SKM-1 treated with dmso at 0.1 percent for 144 hours (cell line): ENCODE results near the gene PEX11A.

Experiments
- DNase-seq: peaks from one replicate; lab custom pipeline; 2025; ENCODE audit not compliant: unreplicated experiment; lab: John Stamatoyannopoulos, UW

PEX11A gene

DNA sequence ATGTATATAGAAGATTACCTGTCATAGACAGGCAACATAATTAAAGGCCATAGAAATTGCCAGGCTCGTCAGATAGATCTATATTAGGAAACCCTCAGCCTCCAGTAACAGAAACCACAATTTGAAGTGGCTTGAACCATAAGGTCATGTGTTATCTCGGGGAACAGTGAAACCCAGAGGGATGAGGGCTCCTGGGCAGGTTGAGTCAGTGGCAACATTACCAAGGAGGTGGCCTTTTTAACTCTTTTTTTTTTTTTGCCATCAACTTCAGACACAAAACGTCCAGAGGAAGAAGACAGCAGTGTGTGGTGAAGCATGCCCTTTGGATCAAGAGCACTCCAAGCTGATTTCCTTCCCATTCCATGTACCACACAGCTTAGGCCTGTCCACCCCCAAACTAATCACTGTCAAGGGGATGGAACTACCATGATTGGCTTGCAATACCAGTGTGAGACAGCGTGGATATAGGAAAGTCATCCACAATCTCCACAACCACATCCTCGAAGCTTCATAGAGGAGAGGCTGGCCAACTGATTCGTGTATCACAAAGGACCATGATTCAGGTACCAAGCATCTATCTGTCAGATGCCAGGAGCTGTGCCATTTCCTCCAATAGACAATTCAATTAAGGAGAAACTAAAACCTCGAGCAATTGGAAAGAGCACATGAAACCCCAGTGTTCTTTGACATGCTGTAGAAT is 34.3 kb downstream of the PEX11A start:
- DNase-seq = no peak

DNA sequence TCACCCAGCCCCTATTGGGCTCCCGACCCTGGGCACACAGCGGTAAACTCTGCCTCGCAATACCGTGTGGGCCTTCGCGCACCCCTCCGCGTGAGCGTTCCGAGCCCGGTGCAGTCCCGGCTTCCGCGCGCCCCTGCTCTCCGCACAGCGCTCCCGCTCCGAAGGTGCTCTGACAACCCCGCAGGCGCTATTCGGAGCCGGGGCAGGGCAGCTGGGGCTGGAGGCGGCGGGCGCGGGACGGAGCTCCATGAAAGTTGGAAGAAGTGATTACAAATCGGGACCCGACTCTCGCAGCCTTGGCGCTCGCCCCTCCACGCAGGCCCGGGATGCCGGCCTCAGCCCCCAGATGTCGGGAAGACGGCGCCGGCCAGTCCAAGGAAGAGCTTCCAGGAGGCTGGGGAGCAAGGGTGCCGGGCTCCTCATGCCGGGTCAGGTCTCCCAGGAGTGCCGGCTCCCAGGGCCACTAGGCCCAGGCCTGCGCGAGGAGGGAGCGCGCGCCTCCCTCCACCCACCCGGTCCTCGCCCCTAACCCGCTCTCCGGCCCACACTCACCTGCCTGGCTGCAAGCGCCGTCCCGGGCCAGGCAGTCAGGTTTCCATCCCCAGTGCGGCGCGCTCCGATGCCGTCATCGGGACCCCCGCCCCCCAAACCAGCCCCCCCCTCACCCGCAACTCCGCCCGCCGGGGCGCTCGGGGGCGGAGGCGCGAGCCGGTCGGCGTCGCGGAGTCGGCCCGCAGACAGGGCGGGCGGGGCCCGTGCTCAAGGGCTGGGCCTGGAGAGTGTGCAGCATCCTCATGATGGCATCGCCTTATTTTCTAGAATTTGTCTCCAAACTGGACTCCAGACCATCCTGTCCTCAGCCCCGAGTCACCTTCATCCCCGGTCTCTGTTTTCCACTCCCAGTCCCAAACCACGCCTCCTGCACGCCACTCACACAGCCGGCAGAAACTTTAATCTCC is 35.4 kb downstream of the PEX11A start, which contains the start of gene KIF7:
Gene KIF7 (minus strand): TSS at position 621 of the 959 bp plus-strand sequence. CDS start 2,537 bp downstream, outside the sequence.
- no peak for DNase-seq

- DNase-seq = no peak
Measured at GRCh38 chr15:89654301-89654761, 36.2 kb downstream of the PEX11A start.

DNA sequence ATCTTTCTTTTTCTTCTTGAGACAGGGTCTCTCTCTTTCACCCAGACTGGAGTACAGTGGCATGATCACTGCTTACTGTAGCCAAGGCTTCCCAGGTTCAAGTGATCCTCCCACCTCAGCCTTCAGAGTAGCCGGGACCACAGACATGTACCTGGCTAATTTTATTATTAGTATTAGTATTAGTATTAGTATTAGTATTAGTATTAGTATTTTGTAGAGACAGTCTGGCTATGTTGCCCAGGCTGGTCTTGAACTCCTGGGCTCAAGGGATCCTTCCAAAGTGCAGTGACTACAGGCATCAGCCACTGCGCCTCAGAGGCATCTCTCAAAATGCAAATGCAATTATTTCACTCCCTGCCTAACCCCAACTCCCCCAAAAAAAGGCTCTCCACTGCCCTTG is 37.0 kb downstream of the PEX11A start:
- no peak for DNase-seq

GRCh38 chr15:89652666-89653065 is 37.9 kb downstream of the PEX11A start:
- no peak for DNase-seq

DNA sequence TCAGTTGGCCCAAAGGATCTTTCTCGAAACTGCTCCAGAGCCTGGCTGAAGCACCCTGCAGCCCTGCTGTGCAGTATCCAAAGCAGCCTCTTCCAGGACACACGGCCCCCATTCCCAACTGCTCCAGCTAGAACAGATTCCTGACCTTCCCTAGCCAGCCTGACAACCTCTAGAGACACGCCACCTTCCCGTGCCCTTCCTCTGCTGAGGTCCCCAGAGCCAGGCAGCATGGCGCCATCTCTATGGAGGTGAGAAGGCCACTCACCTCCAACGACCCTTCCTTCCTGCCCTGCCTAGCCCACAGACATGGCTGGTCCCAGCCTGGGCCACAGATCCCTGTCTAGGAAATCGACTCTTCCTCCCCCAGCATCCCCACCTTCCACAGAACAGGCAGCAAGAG is 38.4 kb downstream of the PEX11A start:
- DNase-seq = no peak

GRCh38 chr15:89649716-89650115 is 40.8 kb downstream of the PEX11A start:
- DNase-seq = no peak

- DNase-seq = no peak
Measured at GRCh38 chr15:89649013-89649625, 41.4 kb downstream of the PEX11A start.

GRCh38 chr15:89648106-89649012 is 42.2 kb downstream of the PEX11A start:
- DNase-seq = no peak

DNA sequence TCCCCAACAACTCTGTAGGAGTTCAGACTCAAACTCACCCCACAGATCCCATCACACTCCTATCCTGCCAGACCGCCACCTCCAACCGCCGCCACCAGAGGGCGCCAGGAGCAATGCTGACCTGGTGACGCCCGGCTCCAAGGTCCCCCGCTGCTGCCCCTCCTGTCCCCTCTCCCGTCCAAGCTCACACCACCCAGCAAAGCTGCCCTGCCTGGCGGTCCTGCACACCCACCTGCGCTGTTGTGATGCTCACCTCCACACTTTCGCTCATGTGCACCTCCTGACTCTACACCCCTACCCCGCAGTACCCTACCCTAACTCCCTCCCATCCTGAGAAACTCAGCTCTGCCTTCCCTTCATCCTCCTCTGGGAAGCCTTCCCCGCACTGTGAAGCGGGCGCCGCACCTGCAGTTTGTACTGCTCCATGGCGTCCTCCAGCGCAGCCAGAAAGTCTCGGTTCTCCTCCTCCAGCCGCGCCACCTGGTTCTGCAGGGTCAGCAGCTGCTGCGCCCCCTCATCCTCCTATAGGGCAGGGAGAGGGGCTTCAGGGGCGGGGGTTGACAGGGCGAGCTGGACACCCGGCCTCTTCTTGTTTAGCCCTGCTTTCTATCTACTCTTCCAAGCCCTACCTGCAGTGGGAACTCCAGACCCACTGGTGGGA is 43.2 kb downstream of the PEX11A start:
- DNase-seq = peak; percentile 49

- no peak for DNase-seq
Measured at GRCh38 chr15:89646416-89647141, 44.0 kb downstream of the PEX11A start.

GRCh38 chr15:89645680-89646079 is 44.9 kb downstream of the PEX11A start:
- no peak for DNase-seq

DNA sequence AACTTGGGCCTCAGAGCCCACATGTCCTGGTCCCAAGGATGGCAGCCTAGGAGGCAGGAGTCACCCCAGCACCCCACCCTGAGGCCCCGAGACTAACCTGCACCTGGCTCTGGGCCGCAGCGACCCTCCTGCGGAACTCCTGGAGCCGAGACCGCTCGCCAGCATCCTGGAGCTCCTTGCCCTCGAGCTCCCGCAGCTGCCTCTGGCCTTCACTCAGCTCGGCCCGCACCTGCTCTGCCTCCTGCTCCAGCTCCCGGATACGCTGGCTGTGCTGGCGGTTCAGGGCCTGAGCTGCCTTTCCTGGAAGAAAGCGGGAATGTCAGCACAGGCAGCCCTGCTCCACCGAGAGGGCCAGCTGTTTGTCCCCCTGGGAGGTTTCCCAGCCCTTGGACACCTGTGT is 48.4 kb downstream of the PEX11A start:
- no peak for DNase-seq

- DNase-seq = no peak
Measured at GRCh38 chr15:89641053-89641452, 49.5 kb downstream of the PEX11A start.

GRCh38 chr15:89640245-89640644 is 50.3 kb downstream of the PEX11A start:
- DNase-seq = no peak

DNA sequence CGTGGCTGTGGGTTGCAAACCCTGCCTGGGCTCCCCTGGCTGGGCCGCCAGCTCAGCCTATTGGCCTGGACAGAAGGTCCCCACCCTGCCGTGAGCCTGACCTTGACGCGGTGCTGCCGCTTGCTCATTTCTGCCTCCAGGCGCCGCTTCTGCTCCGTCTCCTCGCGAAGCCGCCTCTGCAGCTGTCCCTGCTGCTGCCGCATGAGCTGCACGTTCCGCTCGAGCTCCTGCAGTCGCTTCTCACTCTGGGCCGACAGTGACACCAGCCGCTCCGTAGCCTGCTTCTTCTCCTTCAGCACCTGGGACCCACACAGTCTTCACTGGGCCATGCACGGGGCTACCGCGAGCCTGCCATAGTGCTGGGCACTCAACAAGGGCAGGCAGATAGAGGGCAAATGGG is 57.0 kb downstream of the PEX11A start:
- DNase-seq = no peak

- DNase-seq = no peak
Measured at GRCh38 chr15:89632563-89633430, 57.8 kb downstream of the PEX11A start.

DNA sequence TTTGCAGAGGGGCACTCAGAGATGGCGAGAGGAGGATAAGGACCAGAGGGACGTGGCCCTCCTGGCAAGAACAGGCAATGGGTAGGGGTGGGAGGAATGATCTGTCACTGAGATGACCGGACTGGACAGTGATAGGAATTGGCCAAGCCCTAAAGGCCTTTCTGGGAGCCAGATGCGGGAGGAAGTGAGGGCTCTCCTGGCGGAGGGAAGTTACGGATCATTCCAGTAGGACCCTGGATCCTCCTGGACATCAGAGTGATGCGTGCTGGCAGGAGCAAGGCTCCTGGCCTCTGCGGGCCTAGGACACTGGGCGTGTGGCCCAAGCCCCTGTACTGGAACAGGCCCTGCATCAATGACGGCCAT is 58.7 kb downstream of the PEX11A start:
- no peak for DNase-seq
